ENCODE data around the gene MUC5B.

- TF ChIP-seq POLR2AphosphoS5 (IDR thresholded peaks at IDR 0.05; ENCODE audit: low read depth) (no peak), CTCF (IDR thresholded peaks at IDR 0.05; ENCODE audit: insufficient read depth, low read length) (no peak), REST (IDR thresholded peaks at IDR 0.05; ENCODE audit: insufficient replicate concordance, low read depth) (no peak)
Observed at GRCh38 chr11:1203505-1204271, 19.2 kb upstream of the MUC5B start.
